Liver (tissue), 9 donors: Measurements from ENCODE around the gene TSEN34. TPM values are rescaled to one million over a fixed set of nuclear protein-coding genes. Genes with fewer than 3 reads are reported as not detected.

Source experiments
- DNase-seq: peaks from one replicate; pipeline ENCODE4 v3.0.0-alpha.2; 2017; ENCODE audit warnings: low spot score
- H3K27ac ChIP-seq, 2 donors: one replicate each; pipeline ENCODE4 v1.7.0; 2013; ENCODE audit warnings: inconsistent platforms in 2 of 2, low read length in 2 of 2, control low read depth in 1 of 2, low read depth in 1 of 2, mild to moderate bottlenecking in 1 of 2
- H3K27me3 ChIP-seq, 4 donors: one replicate each; pipeline versions ENCODE4 v1.6.1 to v1.7.0; 2013; ENCODE audit warnings: low read length in 3 of 4, inconsistent platforms in 1 of 4, mild to moderate bottlenecking in 1 of 4, moderate library complexity in 1 of 4; ENCODE audit not compliant: control insufficient read depth in 4 of 4, insufficient read depth in 4 of 4
- H3K36me3 ChIP-seq, 4 donors: one replicate each; pipeline versions ENCODE4 v1.6.1 to v1.7.0; 2013; ENCODE audit warnings: low read length in 3 of 4, mild to moderate bottlenecking in 3 of 4, low read depth in 1 of 4, moderate library complexity in 1 of 4; ENCODE audit not compliant: control insufficient read depth in 4 of 4, insufficient read depth in 3 of 4
- H3K4me1 ChIP-seq, 4 donors: one replicate each; pipeline versions ENCODE4 v1.6.1 to v1.7.0; 2013; ENCODE audit warnings: low read length in 3 of 4, mild to moderate bottlenecking in 3 of 4, moderate library complexity in 1 of 4; ENCODE audit not compliant: control insufficient read depth in 4 of 4, insufficient read depth in 4 of 4
- H3K4me3 ChIP-seq, 3 donors: one replicate each; pipeline versions ENCODE4 v1.6.1 to v1.7.0; 2013; ENCODE audit warnings: low read length in 3 of 3, control low read depth in 1 of 3, low read depth in 1 of 3, mild to moderate bottlenecking in 1 of 3
- H3K9ac ChIP-seq, 2 donors: one replicate each; pipeline ENCODE4 v1.7.0; 2013; ENCODE audit warnings: low read length in 2 of 2, mild to moderate bottlenecking in 2 of 2, moderate library complexity in 2 of 2, control low read depth in 1 of 2, low read depth in 1 of 2
- H3K9me3 ChIP-seq, 4 donors: one replicate each; pipeline versions ENCODE4 v1.6.1 to v1.7.0; 2013; ENCODE audit warnings: low read length in 3 of 4; ENCODE audit not compliant: control insufficient read depth in 4 of 4
- ATF3 ChIP-seq: IDR thresholded peaks from 2 replicates; pipeline ENCODE4 v1.6.1; 2016; ENCODE audit warnings: antibody characterized with exemption
- CTCF ChIP-seq: fragments of 150-350 bp; IDR thresholded peaks from 2 replicates; pipeline ENCODE4 v1.5.1; 2017; ENCODE audit warnings: improper control_type of control experiment, low read depth, low read length; ENCODE audit not compliant: missing input control
- EGR1 ChIP-seq, 2 donors: IDR thresholded peaks; 2 replicates each; pipeline ENCODE4 v1.6.1; 2016 to 2018; ENCODE audit warnings: antibody characterized with exemption in 2 of 2, low read depth in 2 of 2
- FOXA2 ChIP-seq: IDR thresholded peaks from 2 replicates; pipeline ENCODE4 v1.6.1; 2016; ENCODE audit warnings: antibody characterized with exemption
- HNF4A ChIP-seq, 2 donors: conservative IDR thresholded peaks; 2 replicates each; pipeline ENCODE4 v1.6.1; 2016; ENCODE audit warnings: antibody characterized with exemption in 2 of 2, mild to moderate bottlenecking in 2 of 2
- HNF4G ChIP-seq: IDR thresholded peaks from 2 replicates; pipeline ENCODE4 v1.6.1; 2016; ENCODE audit warnings: antibody characterized with exemption
- JUND ChIP-seq, 2 donors: IDR thresholded peaks; 2 replicates each; pipeline ENCODE4 v1.6.1; 2016; ENCODE audit warnings: antibody characterized with exemption in 2 of 2
- NR2F2 ChIP-seq: IDR thresholded peaks from 2 replicates; pipeline ENCODE4 v1.6.1; 2016; ENCODE audit warnings: antibody characterized with exemption
- REST ChIP-seq: IDR thresholded peaks from 2 replicates; pipeline ENCODE4 v1.6.1; 2016; ENCODE audit warnings: antibody characterized with exemption, mild to moderate bottlenecking
- RXRA ChIP-seq, 2 donors: IDR thresholded peaks; 2 replicates each; pipeline ENCODE4 v1.6.1; 2017 to 2018; ENCODE audit warnings: antibody characterized with exemption in 2 of 2, mild to moderate bottlenecking in 1 of 2
- SP1 ChIP-seq: IDR thresholded peaks from 2 replicates; pipeline ENCODE4 v1.6.1; 2018; ENCODE audit warnings: antibody characterized with exemption, mild to moderate bottlenecking
- TAF1 ChIP-seq: conservative IDR thresholded peaks from 2 replicates; pipeline ENCODE4 v1.6.1; 2016; ENCODE audit warnings: antibody characterized with exemption, mild to moderate bottlenecking
- YY1 ChIP-seq: IDR thresholded peaks from 2 replicates; pipeline ENCODE4 v1.6.1; 2016; ENCODE audit warnings: antibody characterized with exemption, mild to moderate bottlenecking
- ZBTB33 ChIP-seq: IDR thresholded peaks from 2 replicates; pipeline ENCODE4 v1.6.1; 2016; ENCODE audit warnings: antibody characterized with exemption
- WGBS: extraction: QIAGEN DNeasy Blood & Tissue Kit; methylation state at CpG from one replicate; pipeline ENCODE4 v1.1.7; 2013; 5-methylcytosine and 5-hydroxymethylcytosine counted together
- polyA plus RNA-seq, 2 donors: library from polyadenylated mRNA; stranded (reverse) in 1 of 2; unstranded in 1 of 2; fragments of 200-250 nt in 1 of 2; fragments of >200 nt in 1 of 2; fragmentation: Nextera tagmentation in 1 of 2; extraction: Ambion mirVana in 1 of 2; gene quantifications; one replicate each; pipeline versions ENCODE4 v1.2.1 to v1.2.3, GENCODE V29; 2013 to 2015
- total RNA-seq, 2 donors: library from RNA; depleted of rRNA; stranded (reverse); fragments of >200 nt; gene quantifications; one replicate each; pipeline ENCODE4 v1.2.3, GENCODE V29; 2014
- donor health status: healthy.
- donor health status: healthy.
- donor health status: healthy.
- donor health status: healthy.
- donor health status: healthy.

TSEN34 gene
- total and polyA plus RNA-seq, 4 donors, result 15.5 to 37.9 (median 24.6) TPM

- WGBS, result 85% methylated on average over 10 of the region's 10 CpGs
- DNase-seq, result no peak
- TF ChIP-seq TAF1 (no peak), REST (no peak), SP1 (no peak), HNF4A (conservative IDR thresholded peaks at IDR 0.05) (no peak), EGR1 (IDR thresholded peaks at IDR 0.05; ENCODE audit: low read depth in 2 of 2) (no peak), FOXA2 (no peak), YY1 (no peak)
- no peaks in the 10 kb centered on the region for H3K9me3 ChIP-seq
- no peak overlapping the region for H3K9ac ChIP-seq
- peaks cover 0 to 9% (median 9%) of the 10 kb centered on the region in 4 donors for H3K4me1 ChIP-seq
- H3K27me3 ChIP-seq, result no peaks in the 10 kb centered on the region
- H3K36me3 ChIP-seq, result peaks cover 36 to 85% (median 54%) of the 10 kb centered on the region in 4 donors
- H3K4me3 ChIP-seq, result no peak overlapping the region
- H3K27ac ChIP-seq, result no peak overlapping the region
Measured at GRCh38 chr19:54153731-54154326, 37.3 kb upstream of the TSEN34 start.

GRCh38 chr19:54154603-54155345, 36.3 kb upstream of the TSEN34 start:
- TF ChIP-seq HNF4G, result no peak
- Histone ChIP-seq H3K4me1 (peaks cover 0 to 14% (median 12%) of the 10 kb centered on the region in 4 donors), H3K9ac (no peak overlapping the region), H3K36me3 (peaks cover 36 to 76% (median 46%) of the 10 kb centered on the region in 4 donors), H3K4me3 (no peak overlapping the region), H3K27ac (no peak overlapping the region), H3K27me3 (no peaks in the 10 kb centered on the region), H3K9me3 (no peaks in the 10 kb centered on the region)
- DNase-seq, result no peak
- 77% methylated on average over 18 of the region's 18 CpGs for WGBS

GRCh38 chr19:54155694-54156093, 35.4 kb upstream of the TSEN34 start:
- peaks cover 34 to 67% (median 44%) of the 10 kb centered on the region in 4 donors for H3K36me3 ChIP-seq
- H3K9ac ChIP-seq, result no peak overlapping the region
- DNase-seq, result no peak
- H3K4me1 ChIP-seq, result peaks cover 0 to 21% (median 19%) of the 10 kb centered on the region in 4 donors
- H3K27me3 ChIP-seq, result no peaks in the 10 kb centered on the region
- 79% methylated on average over 19 of the region's 19 CpGs for WGBS
- no peak overlapping the region for H3K27ac ChIP-seq
- H3K9me3 ChIP-seq, result no peaks in the 10 kb centered on the region
- H3K4me3 ChIP-seq, result no peak overlapping the region
- TF ChIP-seq NR2F2 (no peak), SP1 (no peak), ATF3 (no peak), FOXA2 (no peak), EGR1 (IDR thresholded peaks at IDR 0.05; ENCODE audit: low read depth in 2 of 2) (no peak), JUND (IDR thresholded peaks at IDR 0.05) (no peak), RXRA (IDR thresholded peaks at IDR 0.05) (no peak), CTCF (no peak), REST (no peak), ZBTB33 (no peak), TAF1 (no peak), YY1 (no peak)
